Measurements from ENCODE around the gene CNGB1. TPM values are rescaled to one million over a fixed set of nuclear protein-coding genes. Genes with fewer than 3 reads are reported as not detected.

The CNGB1 gene
- total RNA-seq, 4 donors from 2014 or later = 0.14 to 1.9 (median 0.87) TPM

- Histone ChIP-seq H3K9me3 (no peaks in the 10 kb centered on the region), H3K27me3 (no peaks in the 10 kb centered on the region), H3K36me3 (no peaks in the 10 kb centered on the region), H3K4me1 (no peaks in the 10 kb centered on the region), H3K27ac (no peak overlapping the region), H3K4me3 (no peak overlapping the region)
- no peak for DNase-seq
- intact Hi-C loops (cut with DNase I; ENCODE audit: low total_unique reads) = loop anchor here (1.0 kb wide), 1 partner anchor 16 kb away; no protein-coding TSS in a partner anchor
- in situ Hi-C loops (cut with MboI; ENCODE audit: low pct_ligation_motif_present in 1 of 4, low pct_unique_long_range_greater_than_20kb in 1 of 4, low sequenced_read_pairs in 3 of 4) = no loop called here
- TF ChIP-seq POLR2AphosphoS5 (IDR thresholded peaks at IDR 0.05) (no peak), EP300 (IDR thresholded peaks at IDR 0.05; ENCODE audit: low read depth) (no peak), POLR2A (IDR thresholded peaks at IDR 0.05) (no peak)
- TF ChIP-seq, protein P1, sequence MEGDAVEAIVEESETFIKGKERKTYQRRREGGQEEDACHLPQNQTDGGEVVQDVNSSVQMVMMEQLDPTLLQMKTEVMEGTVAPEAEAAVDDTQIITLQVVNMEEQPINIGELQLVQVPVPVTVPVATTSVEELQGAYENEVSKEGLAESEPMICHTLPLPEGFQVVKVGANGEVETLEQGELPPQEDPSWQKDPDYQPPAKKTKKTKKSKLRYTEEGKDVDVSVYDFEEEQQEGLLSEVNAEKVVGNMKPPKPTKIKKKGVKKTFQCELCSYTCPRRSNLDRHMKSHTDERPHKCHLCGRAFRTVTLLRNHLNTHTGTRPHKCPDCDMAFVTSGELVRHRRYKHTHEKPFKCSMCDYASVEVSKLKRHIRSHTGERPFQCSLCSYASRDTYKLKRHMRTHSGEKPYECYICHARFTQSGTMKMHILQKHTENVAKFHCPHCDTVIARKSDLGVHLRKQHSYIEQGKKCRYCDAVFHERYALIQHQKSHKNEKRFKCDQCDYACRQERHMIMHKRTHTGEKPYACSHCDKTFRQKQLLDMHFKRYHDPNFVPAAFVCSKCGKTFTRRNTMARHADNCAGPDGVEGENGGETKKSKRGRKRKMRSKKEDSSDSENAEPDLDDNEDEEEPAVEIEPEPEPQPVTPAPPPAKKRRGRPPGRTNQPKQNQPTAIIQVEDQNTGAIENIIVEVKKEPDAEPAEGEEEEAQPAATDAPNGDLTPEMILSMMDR (IDR thresholded peaks at IDR 0.05) = no peak
- 71% methylated on average over 9 of the region's 9 CpGs; no CpG with 5 or more reads in 1 of the 2 donors for WGBS, 2 donors (ENCODE audit: low coverage in 1 of 2)
These were observed 8.2 kb downstream of the CNGB1 start for GRCh38 chr16:57962756-57963155.

DNA sequence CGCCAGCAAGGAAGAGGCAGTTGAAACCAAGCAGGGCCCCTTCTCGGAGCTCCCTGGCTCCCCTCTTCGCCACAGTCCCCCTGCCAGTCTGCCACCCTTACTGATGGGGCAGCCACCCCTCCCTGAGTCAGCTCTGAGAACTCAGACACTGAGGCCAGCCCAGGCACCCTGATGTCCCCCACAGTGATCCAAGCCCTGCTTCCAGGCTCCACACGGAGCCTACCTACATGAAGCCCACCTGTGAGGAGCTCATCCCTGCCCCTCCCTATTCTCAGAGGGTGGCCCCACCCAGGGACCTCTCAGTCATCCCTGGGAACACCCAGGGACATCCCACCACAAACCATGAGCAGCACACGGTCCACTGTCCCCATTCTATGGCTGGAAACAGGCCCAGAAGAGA lies 8.9 kb downstream of the CNGB1 start:
- TF ChIP-seq EP300 (IDR thresholded peaks at IDR 0.05; ENCODE audit: low read depth) = no peak
- TF ChIP-seq POLR2AphosphoS5 (IDR thresholded peaks at IDR 0.05) = no peak
- TF ChIP-seq POLR2A (IDR thresholded peaks at IDR 0.05) = no peak
- TF ChIP-seq, protein P1 (IDR thresholded peaks at IDR 0.05) = no peak
- H3K27ac ChIP-seq = no peak overlapping the region
- intact Hi-C loops (cut with DNase I; ENCODE audit: low total_unique reads) = no loop called here
- no peaks in the 10 kb centered on the region for H3K9me3 ChIP-seq
- H3K4me3 ChIP-seq = no peak overlapping the region
- DNase-seq = no peak
- 59% methylated on average over 5 of the region's 5 CpGs; no CpG with 5 or more reads in 1 of the 2 donors for WGBS, 2 donors (ENCODE audit: low coverage in 1 of 2)
- no peaks in the 10 kb centered on the region for H3K4me1 ChIP-seq
- H3K36me3 ChIP-seq = no peaks in the 10 kb centered on the region
- no peaks in the 10 kb centered on the region for H3K27me3 ChIP-seq
- in situ Hi-C loops (cut with MboI; ENCODE audit: low pct_ligation_motif_present in 1 of 4, low pct_unique_long_range_greater_than_20kb in 1 of 4, low sequenced_read_pairs in 3 of 4) = no loop called here

GRCh38 chr16:57961538-57961937 lies 9.4 kb downstream of the CNGB1 start:
- Histone ChIP-seq H3K4me1 (no peaks in the 10 kb centered on the region), H3K27me3 (no peaks in the 10 kb centered on the region), H3K9me3 (no peaks in the 10 kb centered on the region), H3K27ac (no peak overlapping the region), H3K4me3 (no peak overlapping the region), H3K36me3 (no peaks in the 10 kb centered on the region)
- WGBS, 2 donors (ENCODE audit: low coverage in 1 of 2) = 37 to 55% methylated on average over 2 of the region's 2 CpGs
- DNase-seq = no peak
- TF ChIP-seq POLR2A (IDR thresholded peaks at IDR 0.05) (no peak), POLR2AphosphoS5 (IDR thresholded peaks at IDR 0.05) (no peak), EP300 (IDR thresholded peaks at IDR 0.05; ENCODE audit: low read depth) (no peak)
- TF ChIP-seq, protein P1 (IDR thresholded peaks at IDR 0.05) = no peak
- in situ Hi-C loops (cut with MboI; ENCODE audit: low pct_ligation_motif_present in 1 of 4, low pct_unique_long_range_greater_than_20kb in 1 of 4, low sequenced_read_pairs in 3 of 4) (no loop called here), intact Hi-C loops (cut with DNase I; ENCODE audit: low total_unique reads) (no loop called here)

GRCh38 chr16:57960826-57961472 lies 10.0 kb downstream of the CNGB1 start:
- WGBS, 2 donors (ENCODE audit: low coverage in 1 of 2) = 90% methylated on average over 6 of the region's 7 CpGs; no CpG with 5 or more reads in 1 of the 2 donors
- Histone ChIP-seq H3K36me3 (no peaks in the 10 kb centered on the region), H3K27me3 (no peaks in the 10 kb centered on the region), H3K4me1 (no peaks in the 10 kb centered on the region), H3K4me3 (no peak overlapping the region), H3K9me3 (no peaks in the 10 kb centered on the region), H3K27ac (no peak overlapping the region)
- intact Hi-C loops (cut with DNase I; ENCODE audit: low total_unique reads) = no loop called here
- in situ Hi-C loops (cut with MboI; ENCODE audit: low pct_ligation_motif_present in 1 of 4, low pct_unique_long_range_greater_than_20kb in 1 of 4, low sequenced_read_pairs in 3 of 4) = no loop called here
- DNase-seq = no peak
- TF ChIP-seq POLR2A (IDR thresholded peaks at IDR 0.05) = no peak
- TF ChIP-seq, protein P1 (IDR thresholded peaks at IDR 0.05) = no peak
- no peak for TF ChIP-seq EP300 (IDR thresholded peaks at IDR 0.05; ENCODE audit: low read depth)
- TF ChIP-seq POLR2AphosphoS5 (IDR thresholded peaks at IDR 0.05) = no peak
